Lung (tissue), 12 donors: ENCODE measurements around the gene TCAIM. TPM values are rescaled to one million over a fixed set of nuclear protein-coding genes. Genes with fewer than 3 reads are reported as not detected.

ENCODE experiments used
- ATAC-seq: fragments of 200-7000 bp; cut with Tn5 transposase; one replicate; pipeline ENCODE4 v1.9.1; 2020; ENCODE audit warnings: moderate number of reproducible peaks; ENCODE audit not compliant: insufficient read depth, low FRiP score
- DNase-seq, 3 donors: peaks; one replicate each; pipeline ENCODE4 v3.0.0-alpha.2; 2013 to 2017
- H3K27ac ChIP-seq, 2 donors: one replicate each; pipeline ENCODE4 v1.5.1; 2013; ENCODE audit warnings: mild to moderate bottlenecking in 2 of 2, moderate library complexity in 2 of 2, control low read depth in 1 of 2, inconsistent platforms in 1 of 2, low read depth in 1 of 2, low read length in 1 of 2
- H3K27me3 ChIP-seq, 3 donors: one replicate each; pipeline ENCODE4 v1.5.1; 2013; ENCODE audit warnings: low read length in 2 of 3; ENCODE audit not compliant: control insufficient read depth in 3 of 3, insufficient read depth in 3 of 3
- H3K36me3 ChIP-seq, 4 donors: one replicate each; pipeline ENCODE4 v1.5.1; 2013; ENCODE audit warnings: low read length in 4 of 4, mild to moderate bottlenecking in 1 of 4, moderate library complexity in 1 of 4; ENCODE audit not compliant: control insufficient read depth in 4 of 4, insufficient read depth in 4 of 4
- H3K4me1 ChIP-seq, 5 donors: one replicate each; pipeline ENCODE4 v1.5.1; 2013; ENCODE audit warnings: low read length in 5 of 5, mild to moderate bottlenecking in 2 of 5, moderate library complexity in 1 of 5; ENCODE audit not compliant: control insufficient read depth in 5 of 5, insufficient read depth in 5 of 5
- H3K4me3 ChIP-seq: one replicate; pipeline ENCODE4 v1.5.1; 2013; ENCODE audit warnings: mild to moderate bottlenecking, control low read depth, moderate library complexity
- H3K9ac ChIP-seq, 2 donors: one replicate each; pipeline ENCODE4 v1.5.1; 2013; ENCODE audit warnings: low read length in 2 of 2, control low read depth in 1 of 2; ENCODE audit not compliant: insufficient read depth in 1 of 2
- H3K9me3 ChIP-seq, 4 donors: one replicate each; pipeline ENCODE4 v1.5.1; 2013; ENCODE audit warnings: low read length in 3 of 4, mild to moderate bottlenecking in 1 of 4, moderate library complexity in 1 of 4; ENCODE audit not compliant: control insufficient read depth in 4 of 4, insufficient read depth in 3 of 4
- CTCF ChIP-seq: IDR thresholded peaks from 2 replicates; pipeline ENCODE4 v1.5.1; 2012; ENCODE audit warnings: mild to moderate bottlenecking; ENCODE audit errors: control extremely low read depth, extremely low read depth
- WGBS, 2 donors: extraction: QIAGEN DNeasy Blood & Tissue Kit; methylation state at CpG; one replicate each; pipeline ENCODE4 v1.1.7; 2013; 5-methylcytosine and 5-hydroxymethylcytosine counted together
- polyA plus RNA-seq, 2 donors: library from polyadenylated mRNA; stranded (reverse); fragments of 200-250 nt; gene quantifications; one replicate each; pipeline ENCODE4 v1.2.1, GENCODE V29; 2013
- total RNA-seq, 2 donors: library from RNA; depleted of rRNA in 1 of 2; stranded (reverse); fragments of >200 nt in 1 of 2; gene quantifications; one replicate each; pipeline ENCODE4 v1.2.1, GENCODE V29; 2014 to 2021
- donor health status: control.
- donor health status: control.
- donor health status: Bipolar disorder and iron deficiency.
- donor health status: healthy.
- donor health status: DM: yes; HTN: yes; CAD: no.

Gene TCAIM
- total and polyA plus RNA-seq, 4 donors, result 14.4 to 42.1 (median 18.9) TPM

GRCh38 chr3:44411031-44411645, 72.6 kb downstream of the TCAIM start:
- no peaks in the 10 kb centered on the region for H3K4me1 ChIP-seq
- H3K27me3 ChIP-seq, result no peaks in the 10 kb centered on the region
- H3K27ac ChIP-seq, result no peak overlapping the region
- peaks cover 0 to 5% (median 0%) of the 10 kb centered on the region in 4 donors for H3K36me3 ChIP-seq
- H3K9ac ChIP-seq, result no peak overlapping the region
- TF ChIP-seq CTCF, result no peak
- DNase-seq (no peak), ATAC-seq (no peak)
- H3K4me3 ChIP-seq, result no peak overlapping the region
- WGBS, 2 donors, result 88 to 94% methylated on average over 11 of the region's 11 CpGs
- H3K9me3 ChIP-seq, result no peaks in the 10 kb centered on the region

- Histone ChIP-seq H3K4me1 (no peaks in the 10 kb centered on the region), H3K27me3 (no peaks in the 10 kb centered on the region), H3K4me3 (no peak overlapping the region), H3K9me3 (no peaks in the 10 kb centered on the region), H3K36me3 (peaks cover 0 to 5% (median 0%) of the 10 kb centered on the region in 4 donors), H3K27ac (no peak overlapping the region), H3K9ac (no peak overlapping the region)
- TF ChIP-seq CTCF, result no peak
- WGBS, 2 donors, result 61 to 72% methylated on average over 10 of the region's 10 CpGs
- ATAC-seq, result no peak
- DNase-seq, result no peak
Measured at GRCh38 chr3:44412365-44412764, 73.8 kb downstream of the TCAIM start.

GRCh38 chr3:44414517-44415090, 76.0 kb downstream of the TCAIM start:
- H3K4me3 ChIP-seq, result no peak overlapping the region
- TF ChIP-seq CTCF, result no peak
- no peak overlapping the region for H3K27ac ChIP-seq
- no peaks in the 10 kb centered on the region for H3K27me3 ChIP-seq
- H3K9me3 ChIP-seq, result no peaks in the 10 kb centered on the region
- H3K4me1 ChIP-seq, result no peaks in the 10 kb centered on the region
- DNase-seq (no peak), ATAC-seq (no peak)
- H3K36me3 ChIP-seq, result peaks cover 0 to 3% (median 0%) of the 10 kb centered on the region in 4 donors
- 87 to 94% methylated on average over 11 of the region's 11 CpGs for WGBS, 2 donors
- H3K9ac ChIP-seq, result no peak overlapping the region
